H1 (cell line): ENCODE measurements around the gene KRT1. TPM values are rescaled to one million over a fixed set of nuclear protein-coding genes. Genes with fewer than 3 reads are reported as not detected.

Source experiments
- CTCF ChIA-PET: fragments of 300-600 bp; sonication (Branson Sonifier 250); formaldehyde crosslinking; loops from one replicate; lab custom pipeline; 2021; ENCODE audit not compliant: partially characterized antibody; lab: Charles Lee
- POLR2A ChIA-PET: fragments of 300-600 bp; sonication (Branson Sonifier 250); formaldehyde crosslinking; loops from one replicate; lab custom pipeline; 2021; ENCODE audit warnings: inconsistent platforms; ENCODE audit not compliant: partially characterized antibody; lab: Charles Lee
- DNase-seq, 2 experiments: peaks; one replicate each; pipeline versions ENCODE4 v3.0.0 to v3.0.0-alpha.2; 2010 to 2022; ENCODE audit warnings: low spot score in 2 of 2, low read depth in 1 of 2, mixed read lengths in 1 of 2
- FAIRE-seq: peaks from 2 replicates; lab custom pipeline; 2011; peaks lifted over from hg19 to GRCh38; lab: Jason Lieb, UNC
- H2AFZ ChIP-seq: 2 replicates; pipeline ENCODE4 v1.8.1; 2012; ENCODE audit warnings: low read length, inconsistent platforms
- H2AK5ac ChIP-seq: 2 replicates; pipeline ENCODE4 v1.6.1; 2013; ENCODE audit warnings: low read depth, low read length
- H2BK120ac ChIP-seq: replicated peaks from 2 replicates; pipeline ENCODE3; 2013; ENCODE audit warnings: low read depth, low read length, inconsistent platforms
- H2BK12ac ChIP-seq: 2 replicates; pipeline ENCODE4 v1.6.1; 2013; ENCODE audit warnings: low read depth, low read length
- H2BK15ac ChIP-seq: 2 replicates; pipeline ENCODE4 v1.6.1; 2013; ENCODE audit warnings: low read length
- H2BK20ac ChIP-seq: 2 replicates; pipeline ENCODE4 v1.6.1; 2013; ENCODE audit warnings: low read length
- H2BK5ac ChIP-seq: 2 replicates; pipeline ENCODE4 v1.6.1; 2013; ENCODE audit warnings: low read depth, low read length
- H3K14ac ChIP-seq: 2 replicates; pipeline ENCODE4 v1.6.1; 2013; ENCODE audit warnings: inconsistent platforms; ENCODE audit not compliant: insufficient read length
- H3K18ac ChIP-seq: 2 replicates; pipeline ENCODE4 v1.6.1; 2013; ENCODE audit warnings: low read length; ENCODE audit errors: extremely low read depth
- H3K23ac ChIP-seq: 2 replicates; pipeline ENCODE4 v1.6.1; 2013; ENCODE audit warnings: inconsistent platforms; ENCODE audit not compliant: insufficient read length
- H3K23me2 ChIP-seq: 2 replicates; pipeline ENCODE4 v1.6.1; 2013; ENCODE audit warnings: low read depth, low read length
- H3K27ac ChIP-seq: 2 replicates; pipeline ENCODE4 v1.6.1; 2011; ENCODE audit warnings: low read depth, low read length, inconsistent platforms
- H3K27me3 ChIP-seq, 4 experiments: replicated peaks in 1 of 4; 1 replicate in 1 of 4; 2 replicates in 3 of 4; pipeline versions ENCODE4 v1.6.1 to v1.8.1; 2011 to 2013; ENCODE audit warnings: low read length in 3 of 4, mild to moderate bottlenecking in 3 of 4, inconsistent platforms in 2 of 4, mixed read lengths in 2 of 4, moderate library complexity in 1 of 4; ENCODE audit not compliant: control insufficient read depth in 3 of 4, insufficient read depth in 3 of 4; ENCODE audit errors: extremely low read depth in 1 of 4
- H3K36me3 ChIP-seq, 4 experiments: 2 replicates each; pipeline versions ENCODE4 v1.6.1 to v1.8.1; 2011 to 2013; ENCODE audit warnings: mild to moderate bottlenecking in 4 of 4, low read length in 3 of 4, moderate library complexity in 2 of 4, control low read depth in 1 of 4, inconsistent platforms in 1 of 4; ENCODE audit not compliant: insufficient read depth in 4 of 4, control insufficient read depth in 2 of 4
- H3K4ac ChIP-seq: replicated peaks from 2 replicates; pipeline ENCODE3; 2013; ENCODE audit warnings: low read length, low read depth, mixed read lengths, inconsistent platforms; ENCODE audit not compliant: insufficient read length
- H3K4me1 ChIP-seq, 4 experiments: replicated peaks in 1 of 4; 1 replicate in 1 of 4; 2 replicates in 3 of 4; pipeline versions ENCODE4 v1.6.1 to v1.8.1; 2011 to 2013; ENCODE audit warnings: low read length in 3 of 4, inconsistent platforms in 2 of 4, mixed read lengths in 1 of 4; ENCODE audit not compliant: insufficient read depth in 4 of 4, control insufficient read depth in 3 of 4
- H3K4me2 ChIP-seq, 2 experiments: 2 replicates each; pipeline versions ENCODE4 v1.6.1 to v1.8.1; 2011 to 2013; ENCODE audit warnings: low read depth in 2 of 2, low read length in 2 of 2, control low read depth in 1 of 2, inconsistent platforms in 1 of 2, mild to moderate bottlenecking in 1 of 2; ENCODE audit not compliant: insufficient read depth in 1 of 2
- H3K4me3 ChIP-seq, 4 experiments: fragments of 200-600, 300-600 bp in 1 of 4; sonication (generic), shearing (Covaris generic), sonication (Bioruptor Twin) in 1 of 4; 2 replicates each; pipeline versions ENCODE4 v1.5.1 to v1.8.1; 2011 to 2016; ENCODE audit warnings: low read length in 4 of 4, low read depth in 3 of 4, control low read depth in 2 of 4, inconsistent platforms in 2 of 4, mild to moderate bottlenecking in 2 of 4, mixed read lengths in 1 of 4, moderate library complexity in 1 of 4; ENCODE audit not compliant: insufficient read depth in 2 of 4; ENCODE audit errors: extremely low read depth in 1 of 4
- H3K56ac ChIP-seq: replicated peaks from 2 replicates; pipeline ENCODE3; 2013; ENCODE audit warnings: low read depth, mild to moderate bottlenecking, mixed read lengths, low read length, inconsistent platforms; ENCODE audit not compliant: insufficient read length
- H3K79me1 ChIP-seq: 2 replicates; pipeline ENCODE4 v1.6.1; 2013; ENCODE audit warnings: low read depth, low read length, control low read depth
- H3K79me2 ChIP-seq, 2 experiments: 2 replicates each; pipeline versions ENCODE4 v1.6.1 to v1.8.1; 2012 to 2013; ENCODE audit warnings: low read length in 2 of 2, mild to moderate bottlenecking in 2 of 2, inconsistent platforms in 1 of 2; ENCODE audit not compliant: insufficient read depth in 2 of 2, control insufficient read depth in 1 of 2
- H3K9ac ChIP-seq, 4 experiments: replicated peaks in 1 of 4; 1 replicate in 1 of 4; 2 replicates in 3 of 4; pipeline versions ENCODE4 v1.6.1 to v1.8.1; 2011 to 2013; ENCODE audit warnings: low read depth in 3 of 4, low read length in 3 of 4, control low read depth in 2 of 4, mild to moderate bottlenecking in 2 of 4, moderate library complexity in 2 of 4, inconsistent platforms in 1 of 4; ENCODE audit errors: extremely low read depth in 1 of 4
- H3K9me3 ChIP-seq, 2 experiments: 2 replicates each; pipeline versions ENCODE4 v1.6.1 to v1.8.1; 2012 to 2013; ENCODE audit warnings: mild to moderate bottlenecking in 2 of 2, moderate library complexity in 2 of 2, control low read depth in 1 of 2, inconsistent platforms in 1 of 2, low read depth in 1 of 2, low read length in 1 of 2, mixed read lengths in 1 of 2; ENCODE audit not compliant: insufficient read depth in 2 of 2
- H4K20me1 ChIP-seq, 2 experiments: replicated peaks in 1 of 2; 2 replicates each; pipeline versions ENCODE3 to v1.8.1; 2011 to 2013; ENCODE audit warnings: inconsistent platforms in 2 of 2, low read length in 2 of 2, mild to moderate bottlenecking in 1 of 2; ENCODE audit not compliant: insufficient read depth in 2 of 2, control insufficient read depth in 1 of 2
- H4K5ac ChIP-seq: 2 replicates; pipeline ENCODE4 v1.6.1; 2013; ENCODE audit warnings: low read length, low read depth, mixed read lengths, inconsistent platforms; ENCODE audit not compliant: insufficient read length
- H4K8ac ChIP-seq: 2 replicates; pipeline ENCODE4 v1.8.0; 2013; ENCODE audit warnings: mild to moderate bottlenecking, moderate library complexity, low read length, inconsistent platforms; ENCODE audit not compliant: insufficient read depth; ENCODE audit errors: extremely low read depth
- H4K91ac ChIP-seq: replicated peaks from 2 replicates; pipeline ENCODE3; 2013; ENCODE audit warnings: low read length, mixed read lengths, inconsistent platforms; ENCODE audit not compliant: insufficient read length
- RNF2 ChIP-seq: fragments of 200-900, 300-1000 bp; sonication (generic); IDR thresholded peaks from 2 replicates; pipeline ENCODE4 v1.7.1; 2016; ENCODE audit warnings: borderline replicate concordance, low read depth, mild to moderate bottlenecking, antibody characterized with exemption, low read length; ENCODE audit not compliant: poor library complexity, severe bottlenecking; ENCODE audit errors: missing control alignments
- TEAD4 ChIP-seq: IDR thresholded peaks from 2 replicates; pipeline ENCODE4 v1.6.1; 2012; ENCODE audit warnings: low read depth, low read length, inconsistent platforms, mixed read lengths
- WGBS, 2 experiments: shearing (Covaris generic) in 1 of 2; methylation state at CpG; one replicate each; pipeline versions ENCODE4 v1.1.6 to v1.1.7; 2013 to 2015; ENCODE audit warnings: low lambda C conversion rate in 2 of 2, mixed read lengths in 2 of 2, inconsistent platforms in 1 of 2, low coverage in 1 of 2, missing lambda C conversion rate in 1 of 2; ENCODE audit not compliant: insufficient replicate concordance in 2 of 2, insufficient coverage in 1 of 2, insufficient read length in 1 of 2; ENCODE audit errors: extremely low coverage in 1 of 2, missing lambda C conversion rate in 1 of 2; 5-methylcytosine and 5-hydroxymethylcytosine counted together
- polyA plus RNA-seq, 7 experiments: library from polyadenylated mRNA; depleted of rRNA in 3 of 7; stranded (reverse) in 5 of 7; unstranded in 2 of 7; fragments of >200 nt in 5 of 7; fragments of 200-250 nt in 2 of 7; gene quantifications; 1 replicate in 5 of 7; 2 replicates in 1 of 7; 4 replicates in 1 of 7; pipeline versions ENCODE4 v1.2.1 to v1.2.3, GENCODE V29; 2011 to 2013; ENCODE audit warnings: missing spikeins in 2 of 7, mixed read lengths in 2 of 7
- total RNA-seq: library from RNA; stranded (reverse); fragmentation: NEBNext Ultra II Directional; extraction: Animal tissue kit (Norgen Biotek cat#: 25700); gene quantifications from 2 replicates; pipeline ENCODE4 v1.2.1, GENCODE V29; 2021

KRT1 gene
- total and polyA plus RNA-seq, 2 of the 8 experiments (the other 6 are each of a cell fraction or from before 2014, with no cell fraction given): not detected

DNA sequence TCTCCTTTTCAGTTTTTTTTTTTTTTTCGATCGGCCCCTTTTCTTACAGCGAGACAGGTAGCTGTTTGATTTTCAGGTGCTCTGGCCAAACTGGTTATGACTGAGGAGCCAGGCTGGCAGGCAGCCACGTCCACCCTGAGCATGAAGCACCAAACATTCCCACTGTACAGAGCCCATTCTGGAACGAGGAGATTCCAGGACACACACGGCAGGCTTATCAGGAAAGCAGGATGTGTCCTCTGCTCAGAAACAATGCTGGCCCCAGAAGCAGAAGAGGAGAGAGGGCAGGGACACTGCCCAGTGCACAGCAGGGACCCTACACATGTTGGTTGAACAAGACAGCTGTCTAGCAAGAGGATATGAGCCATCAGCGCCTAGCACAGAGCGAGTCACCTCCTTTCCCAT, 24.5 kb downstream of the KRT1 start:
- no peak for TF ChIP-seq RNF2
- TF ChIP-seq TEAD4: no peak
- TF ChIP-seq, all 59 proteins: peak for 0
- Histone ChIP-seq H2BK12ac (no peak overlapping the region), H3K18ac (no peak overlapping the region), H3K14ac (no peak overlapping the region), H2AFZ (no peak overlapping the region), H3K9me3 (peaks cover 0 to 6% of the 10 kb centered on the region in 2 experiments; a peak in 1 of 4 replicates), H3K4me2 (no peak overlapping the region), H3K79me2 (no peaks in the 10 kb centered on the region), H3K4me3 (no peak overlapping the region), H2BK5ac (no peak overlapping the region; the same call in 1 of the 2 replicates), H3K9ac (no peak overlapping the region), H4K20me1 (no peaks in the 10 kb centered on the region), H2BK20ac (no peak overlapping the region), H2BK120ac (no peak overlapping the region), H3K56ac (no peak overlapping the region), H4K91ac (no peak overlapping the region), H3K79me1 (no peaks in the 10 kb centered on the region), H3K4me1 (no peaks in the 10 kb centered on the region), H2AK5ac (no peak overlapping the region), H3K23me2 (no peaks in the 10 kb centered on the region), H4K8ac (no peak overlapping the region), H3K27ac (no peak overlapping the region), H3K4ac (no peak overlapping the region), H3K36me3 (no peaks in the 10 kb centered on the region), H3K23ac (no peak overlapping the region), H2BK15ac (no peak overlapping the region), H4K5ac (no peak overlapping the region), H3K27me3 (no peaks in the 10 kb centered on the region)
- DNase-seq (no peak), FAIRE-seq (no peak)
- WGBS, 2 experiments: 84% methylated on average over 5 of the region's 8 CpGs; no CpG with 5 or more reads in 1 of the 2 experiments
- ChIA-PET POLR2A (no interaction called here), CTCF (interaction anchor here (0.7 to 3.9 kb wide), 13 partner anchors 10 to 294 kb away, joined by 3 to 18 read pairs (median 4); partner anchors contain the start of gene KRT72)
